Esophagus squamous epithelium (tissue), 4 donors: ENCODE results near the gene TSPAN15.

Experiments used
- POLR2A ChIP-seq, 4 donors: fragments of 450-650 bp; IDR thresholded peaks; one replicate each; pipeline ENCODE4 v1.6.1; 2017; ENCODE audit warnings: antibody characterized with exemption in 4 of 4, mild to moderate bottlenecking in 4 of 4, moderate library complexity in 3 of 4
- TF ChIP-seq, protein P1 (sequence below), 6 experiments: fragments of 450-650 bp in 4 of 6; fragments of 200-600 bp in 2 of 6; sonication (generic) in 2 of 6; IDR thresholded peaks; one replicate each; pipeline ENCODE4 v1.5.1; 2016 to 2019; ENCODE audit warnings: antibody characterized with exemption in 6 of 6, mild to moderate bottlenecking in 4 of 6, moderate library complexity in 4 of 6

DNA sequence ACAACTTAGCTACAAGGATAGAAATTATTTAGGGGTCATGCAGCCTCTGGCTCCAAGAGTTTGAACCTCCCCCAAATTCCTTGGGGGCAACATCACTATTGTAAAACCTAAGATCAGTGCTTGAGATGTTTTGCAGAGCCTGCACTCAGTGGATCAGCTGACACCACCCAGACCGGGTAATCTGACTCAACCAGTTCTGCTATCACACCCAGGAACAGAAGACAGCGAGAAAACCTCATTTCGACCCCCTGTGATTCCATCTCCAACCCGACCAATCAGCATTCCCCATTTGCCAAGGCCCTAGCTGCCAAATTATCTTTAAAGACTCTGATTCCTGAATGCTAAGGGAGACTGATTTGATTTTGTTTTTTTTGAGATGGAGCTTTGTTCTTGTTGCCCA lies 39.8 kb upstream of the TSPAN15 start:
- TF ChIP-seq, protein P1, sequence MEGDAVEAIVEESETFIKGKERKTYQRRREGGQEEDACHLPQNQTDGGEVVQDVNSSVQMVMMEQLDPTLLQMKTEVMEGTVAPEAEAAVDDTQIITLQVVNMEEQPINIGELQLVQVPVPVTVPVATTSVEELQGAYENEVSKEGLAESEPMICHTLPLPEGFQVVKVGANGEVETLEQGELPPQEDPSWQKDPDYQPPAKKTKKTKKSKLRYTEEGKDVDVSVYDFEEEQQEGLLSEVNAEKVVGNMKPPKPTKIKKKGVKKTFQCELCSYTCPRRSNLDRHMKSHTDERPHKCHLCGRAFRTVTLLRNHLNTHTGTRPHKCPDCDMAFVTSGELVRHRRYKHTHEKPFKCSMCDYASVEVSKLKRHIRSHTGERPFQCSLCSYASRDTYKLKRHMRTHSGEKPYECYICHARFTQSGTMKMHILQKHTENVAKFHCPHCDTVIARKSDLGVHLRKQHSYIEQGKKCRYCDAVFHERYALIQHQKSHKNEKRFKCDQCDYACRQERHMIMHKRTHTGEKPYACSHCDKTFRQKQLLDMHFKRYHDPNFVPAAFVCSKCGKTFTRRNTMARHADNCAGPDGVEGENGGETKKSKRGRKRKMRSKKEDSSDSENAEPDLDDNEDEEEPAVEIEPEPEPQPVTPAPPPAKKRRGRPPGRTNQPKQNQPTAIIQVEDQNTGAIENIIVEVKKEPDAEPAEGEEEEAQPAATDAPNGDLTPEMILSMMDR (IDR thresholded peaks at IDR 0.05): no peak
- no peak for TF ChIP-seq POLR2A (IDR thresholded peaks at IDR 0.05)
